Chondrocyte (in vitro differentiated cells): ENCODE measurements around the gene LTK. TPM values are rescaled to one million over a fixed set of nuclear protein-coding genes. Genes with fewer than 3 reads are reported as not detected.

ENCODE experiments used
- DNase-seq: peaks from one replicate; pipeline ENCODE4 v3.0.0; 2021; ENCODE audit warnings: mixed read lengths, low spot score
- H3K27ac Mint-ChIP-seq: one replicate; pipeline ENCODE4 v1.8.0; 2021; ENCODE audit warnings: mild to moderate bottlenecking, moderate library complexity, mixed read lengths; ENCODE audit not compliant: unreplicated experiment
- H3K27me3 Mint-ChIP-seq: 2 replicates; pipeline ENCODE4 v1.8.0; 2021; ENCODE audit warnings: low read depth, mixed read lengths
- H3K36me3 Mint-ChIP-seq: 2 replicates; pipeline ENCODE4 v1.8.0; 2021; ENCODE audit warnings: low read depth, mixed read lengths
- H3K4me1 Mint-ChIP-seq: 2 replicates; pipeline ENCODE4 v1.8.0; 2021; ENCODE audit warnings: low read depth, mild to moderate bottlenecking, mixed read lengths
- H3K4me3 Mint-ChIP-seq: one replicate; pipeline ENCODE4 v1.8.0; 2021; ENCODE audit warnings: mild to moderate bottlenecking, moderate library complexity, mixed read lengths; ENCODE audit not compliant: unreplicated experiment
- H3K9me3 Mint-ChIP-seq: 2 replicates; pipeline ENCODE4 v1.8.0; 2021; ENCODE audit warnings: low read depth, mixed read lengths
- CTCF ChIP-seq: fragments of 200-600 bp; sonication (generic); IDR thresholded peaks from 2 replicates; pipeline ENCODE4 v1.5.0; 2021; ENCODE audit warnings: antibody characterized with exemption, mild to moderate bottlenecking, moderate library complexity
- total RNA-seq: library from RNA; stranded (reverse); gene quantifications from 3 replicates; pipeline ENCODE4 v1.2.1, GENCODE V29; 2021

LTK gene
- total RNA-seq, 1 donor from 2014 or later = 1.0 TPM

GRCh38 chr15:41560572-41560874, 46.9 kb upstream of the LTK start:
- TF ChIP-seq CTCF = no peak
- H3K27me3 Mint-ChIP-seq = peaks cover 2% of the 10 kb centered on the region
- no peaks in the 10 kb centered on the region for H3K9me3 Mint-ChIP-seq
- no peaks in the 10 kb centered on the region for H3K36me3 Mint-ChIP-seq
- H3K4me3 Mint-ChIP-seq = peak overlapping the region; percentile 41
- no peak for DNase-seq
- H3K27ac Mint-ChIP-seq = no peak overlapping the region
- peaks cover 45% of the 10 kb centered on the region for H3K4me1 Mint-ChIP-seq

- no peak for DNase-seq
- H3K4me1 Mint-ChIP-seq = peaks cover 40% of the 10 kb centered on the region
- no peak overlapping the region for H3K27ac Mint-ChIP-seq
- H3K4me3 Mint-ChIP-seq = peak overlapping the region; percentile 81
- no peak for TF ChIP-seq CTCF
- H3K36me3 Mint-ChIP-seq = no peaks in the 10 kb centered on the region
- H3K27me3 Mint-ChIP-seq = peaks cover 9% of the 10 kb centered on the region
- no peaks in the 10 kb centered on the region for H3K9me3 Mint-ChIP-seq
Measured at GRCh38 chr15:41559239-41559782, 45.7 kb upstream of the LTK start.

GRCh38 chr15:41558400-41559238, 45.0 kb upstream of the LTK start, which contains the start of gene TYRO3:
TSS of gene TYRO3 (plus strand) at chr15:41559212. CDS start at chr15:41559258, 46 bp downstream.
- TF ChIP-seq CTCF = no peak
- Mint-ChIP-seq H3K27me3 (peaks cover 9% of the 10 kb centered on the region), H3K4me3 (peak within 1 kb of the TSS; percentile 81), H3K27ac (peak within 1 kb of the TSS; percentile 86), H3K36me3 (no peaks in the 10 kb centered on the region), H3K9me3 (no peaks in the 10 kb centered on the region), H3K4me1 (peaks cover 37% of the 10 kb centered on the region)
- no peak for DNase-seq

GRCh38 chr15:41557673-41558399, 44.2 kb upstream of the LTK start:
- H3K27me3 Mint-ChIP-seq = peaks cover 9% of the 10 kb centered on the region
- TF ChIP-seq CTCF = peak; percentile 96
- H3K36me3 Mint-ChIP-seq = no peaks in the 10 kb centered on the region
- peak overlapping the region; percentile 86 for H3K27ac Mint-ChIP-seq
- H3K4me3 Mint-ChIP-seq = peak overlapping the region; percentile 78
- H3K9me3 Mint-ChIP-seq = no peaks in the 10 kb centered on the region
- DNase-seq = no peak
- H3K4me1 Mint-ChIP-seq = peaks cover 34% of the 10 kb centered on the region

GRCh38 chr15:41556677-41557076, 43.0 kb upstream of the LTK start:
- TF ChIP-seq CTCF = no peak
- Mint-ChIP-seq H3K36me3 (no peaks in the 10 kb centered on the region), H3K27ac (no peak overlapping the region), H3K4me3 (no peak overlapping the region), H3K9me3 (no peaks in the 10 kb centered on the region), H3K27me3 (peaks cover 9% of the 10 kb centered on the region), H3K4me1 (peaks cover 22% of the 10 kb centered on the region)
- DNase-seq = no peak
